ENCODE data around the gene CDKAL1. TPM values are rescaled to one million over a fixed set of nuclear protein-coding genes. Genes with fewer than 3 reads are reported as not detected.

The CDKAL1 gene
- total RNA-seq, 3 donors from 2014 or later = 13.0 to 27.2 (median 18.0) TPM

DNA sequence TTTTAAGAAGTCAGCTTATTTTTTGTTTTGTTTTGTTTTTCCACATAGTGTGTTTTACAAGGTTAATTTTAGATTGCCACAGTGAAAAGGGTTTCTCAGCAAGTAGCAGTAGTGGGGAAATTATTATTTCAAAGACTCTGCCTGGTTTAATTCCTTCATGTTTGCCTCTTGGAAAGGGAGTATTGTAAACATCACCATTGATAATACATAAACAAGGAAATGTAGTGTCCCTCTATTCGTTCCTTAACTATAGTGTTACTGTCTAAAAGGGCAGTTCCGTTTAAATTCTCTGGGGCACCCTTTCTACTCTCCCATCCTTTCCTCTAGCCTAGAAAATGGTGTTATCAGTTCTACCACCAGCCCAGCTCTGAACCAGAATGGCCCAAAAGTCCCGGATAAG is 668.3 kb downstream of the CDKAL1 start:
- intact Hi-C loops (cut with DNase I; ENCODE audit: low total_unique reads) = no loop called here
- no peak for TF ChIP-seq POLR2A (IDR thresholded peaks at IDR 0.05)
- TF ChIP-seq, protein P1, sequence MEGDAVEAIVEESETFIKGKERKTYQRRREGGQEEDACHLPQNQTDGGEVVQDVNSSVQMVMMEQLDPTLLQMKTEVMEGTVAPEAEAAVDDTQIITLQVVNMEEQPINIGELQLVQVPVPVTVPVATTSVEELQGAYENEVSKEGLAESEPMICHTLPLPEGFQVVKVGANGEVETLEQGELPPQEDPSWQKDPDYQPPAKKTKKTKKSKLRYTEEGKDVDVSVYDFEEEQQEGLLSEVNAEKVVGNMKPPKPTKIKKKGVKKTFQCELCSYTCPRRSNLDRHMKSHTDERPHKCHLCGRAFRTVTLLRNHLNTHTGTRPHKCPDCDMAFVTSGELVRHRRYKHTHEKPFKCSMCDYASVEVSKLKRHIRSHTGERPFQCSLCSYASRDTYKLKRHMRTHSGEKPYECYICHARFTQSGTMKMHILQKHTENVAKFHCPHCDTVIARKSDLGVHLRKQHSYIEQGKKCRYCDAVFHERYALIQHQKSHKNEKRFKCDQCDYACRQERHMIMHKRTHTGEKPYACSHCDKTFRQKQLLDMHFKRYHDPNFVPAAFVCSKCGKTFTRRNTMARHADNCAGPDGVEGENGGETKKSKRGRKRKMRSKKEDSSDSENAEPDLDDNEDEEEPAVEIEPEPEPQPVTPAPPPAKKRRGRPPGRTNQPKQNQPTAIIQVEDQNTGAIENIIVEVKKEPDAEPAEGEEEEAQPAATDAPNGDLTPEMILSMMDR (IDR thresholded peaks at IDR 0.05) = no peak
- no peak for TF ChIP-seq POLR2AphosphoS5 (IDR thresholded peaks at IDR 0.05)
- H3K9me3 ChIP-seq = no peaks in the 10 kb centered on the region

DNA sequence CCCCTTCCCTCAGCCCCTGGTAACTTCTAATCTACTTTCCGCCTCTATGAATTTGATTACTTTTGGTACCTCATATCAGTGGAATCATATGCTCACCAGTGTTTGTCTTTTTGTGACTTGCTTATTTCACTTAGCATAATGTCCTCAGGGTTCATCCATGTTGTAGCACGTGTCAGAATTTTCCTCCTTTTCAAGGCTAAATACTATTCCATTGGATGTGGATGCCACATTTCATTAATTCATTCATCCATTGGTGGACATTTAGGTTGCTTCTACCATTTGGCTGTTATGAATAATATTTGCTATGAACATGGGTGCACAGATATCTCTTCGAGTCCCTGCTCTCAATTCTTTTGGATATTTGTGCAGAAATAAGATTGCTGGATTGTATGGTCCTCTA is 670.7 kb downstream of the CDKAL1 start:
- no peak for TF ChIP-seq POLR2A (IDR thresholded peaks at IDR 0.05)
- TF ChIP-seq POLR2AphosphoS5 (IDR thresholded peaks at IDR 0.05) = no peak
- TF ChIP-seq, protein P1 (IDR thresholded peaks at IDR 0.05) = no peak
- no peak overlapping the region for H3K4me3 ChIP-seq
- no peak for DNase-seq (ENCODE audit: low spot score in 2 of 2)
- H3K27ac ChIP-seq = no peak overlapping the region
- no peaks in the 10 kb centered on the region for H3K36me3 ChIP-seq
- H3K27me3 ChIP-seq = no peaks in the 10 kb centered on the region
- H3K4me1 ChIP-seq = no peaks in the 10 kb centered on the region
- H3K9me3 ChIP-seq = no peaks in the 10 kb centered on the region
- intact Hi-C loops (cut with DNase I; ENCODE audit: low total_unique reads) = no loop called here

More for the DNA sequence above, 668.3 kb downstream of the CDKAL1 start:
- no peaks in the 10 kb centered on the region for H3K36me3 ChIP-seq
- H3K4me1 ChIP-seq = no peaks in the 10 kb centered on the region
- no peak for DNase-seq (ENCODE audit: low spot score in 2 of 2)
- H3K27me3 ChIP-seq = no peaks in the 10 kb centered on the region
- no peak overlapping the region for H3K4me3 ChIP-seq
- H3K27ac ChIP-seq = no peak overlapping the region

DNA sequence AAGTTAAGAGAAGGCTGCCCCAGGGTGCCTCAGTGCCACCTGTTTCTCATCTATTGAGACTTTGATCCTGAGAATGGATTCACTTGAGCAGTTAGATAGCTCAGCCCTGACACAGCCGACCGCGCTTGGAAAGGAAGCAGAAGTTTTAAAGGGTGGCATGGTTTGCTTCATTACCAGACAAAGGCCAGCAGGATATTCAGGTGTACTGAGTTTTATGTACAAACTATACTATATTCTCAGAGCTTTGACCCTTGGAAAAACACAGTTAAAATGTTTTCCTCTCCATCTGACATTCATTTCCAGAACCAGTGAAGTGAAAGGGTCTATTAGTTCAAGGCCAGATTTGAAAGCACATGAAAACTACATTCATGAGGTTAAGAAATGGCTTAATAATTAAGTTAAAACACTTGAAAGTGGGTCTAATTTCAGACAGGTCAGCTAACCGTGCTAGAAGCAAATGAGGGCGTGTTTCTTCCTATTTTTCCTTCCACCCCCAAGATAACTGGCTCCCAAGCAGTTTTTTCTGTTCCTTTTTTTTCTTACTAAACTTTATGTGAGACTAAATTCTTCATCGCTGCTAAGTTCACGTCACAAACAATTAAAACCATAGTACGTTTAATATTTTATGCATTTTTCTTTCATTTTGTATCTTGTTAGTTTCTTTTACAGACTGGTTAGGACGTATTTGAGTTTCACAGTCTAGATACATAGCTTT is 674.0 kb downstream of the CDKAL1 start:
- H3K27ac ChIP-seq = no peak overlapping the region
- H3K36me3 ChIP-seq = no peaks in the 10 kb centered on the region
- H3K9me3 ChIP-seq = no peaks in the 10 kb centered on the region
- no peaks in the 10 kb centered on the region for H3K4me1 ChIP-seq
- H3K4me3 ChIP-seq = no peak overlapping the region
- no peak for DNase-seq (ENCODE audit: low spot score in 2 of 2)
- no peaks in the 10 kb centered on the region for H3K27me3 ChIP-seq
- no peak for TF ChIP-seq POLR2AphosphoS5 (IDR thresholded peaks at IDR 0.05)
- TF ChIP-seq, protein P1 (IDR thresholded peaks at IDR 0.05) = no peak
- no peak for TF ChIP-seq POLR2A (IDR thresholded peaks at IDR 0.05)
- intact Hi-C loops (cut with DNase I; ENCODE audit: low total_unique reads) = no loop called here

DNA sequence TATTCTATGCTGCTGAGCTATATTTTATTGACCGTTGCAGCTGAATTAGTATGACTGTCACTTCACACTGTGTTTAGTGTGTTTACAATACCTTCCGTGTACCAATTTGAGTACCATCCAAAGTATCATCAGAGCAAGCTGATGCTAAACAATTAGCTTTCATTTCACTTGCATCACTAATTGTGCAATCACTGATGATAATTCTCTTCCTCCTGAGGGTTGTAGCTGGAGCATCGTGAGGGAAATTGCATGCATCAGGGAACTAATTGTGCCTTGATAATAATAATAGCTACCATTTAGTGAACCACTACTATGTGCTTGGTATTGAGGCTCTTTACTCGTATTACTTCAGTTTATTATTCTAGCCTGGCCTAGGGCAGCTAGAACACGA is 674.5 kb downstream of the CDKAL1 start:
- Histone ChIP-seq H3K4me3 (no peak overlapping the region), H3K27ac (no peak overlapping the region), H3K36me3 (no peaks in the 10 kb centered on the region), H3K4me1 (no peaks in the 10 kb centered on the region), H3K9me3 (no peaks in the 10 kb centered on the region), H3K27me3 (no peaks in the 10 kb centered on the region)
- TF ChIP-seq POLR2AphosphoS5 (IDR thresholded peaks at IDR 0.05) (no peak), POLR2A (IDR thresholded peaks at IDR 0.05) (no peak)
- TF ChIP-seq, protein P1 (IDR thresholded peaks at IDR 0.05) = no peak
- intact Hi-C loops (cut with DNase I; ENCODE audit: low total_unique reads) = no loop called here
- DNase-seq (ENCODE audit: low spot score in 2 of 2) = no peak

DNA sequence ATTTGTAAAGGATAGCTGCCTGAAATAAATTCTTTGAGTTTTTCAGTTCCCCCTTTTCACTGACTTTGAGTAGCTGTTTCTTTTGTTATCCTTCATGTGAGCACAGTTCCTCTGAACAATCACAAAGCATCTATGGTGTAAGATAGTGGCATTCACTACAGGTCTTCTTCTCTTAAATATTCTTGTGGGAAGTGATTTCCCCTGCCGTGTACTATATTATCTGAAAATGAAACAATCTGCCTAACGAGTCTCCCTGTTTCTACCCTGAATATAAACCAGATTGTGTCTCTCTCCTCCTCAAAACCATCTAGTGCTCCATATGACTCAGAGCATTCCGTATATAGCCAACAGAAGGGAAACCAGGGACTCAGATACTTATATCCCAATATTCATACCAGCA is 679.2 kb downstream of the CDKAL1 start:
- TF ChIP-seq POLR2AphosphoS5 (IDR thresholded peaks at IDR 0.05) = no peak
- TF ChIP-seq, protein P1 (IDR thresholded peaks at IDR 0.05) = no peak
- TF ChIP-seq POLR2A (IDR thresholded peaks at IDR 0.05) = no peak
- no peak overlapping the region for H3K27ac ChIP-seq
- H3K27me3 ChIP-seq = no peaks in the 10 kb centered on the region
- no peak for DNase-seq (ENCODE audit: low spot score in 2 of 2)
- no peaks in the 10 kb centered on the region for H3K4me1 ChIP-seq
- intact Hi-C loops (cut with DNase I; ENCODE audit: low total_unique reads) = no loop called here
- no peak overlapping the region for H3K4me3 ChIP-seq
- peaks cover 0 to 8% of the 10 kb centered on the region in 2 donors for H3K9me3 ChIP-seq
- no peaks in the 10 kb centered on the region for H3K36me3 ChIP-seq
